Activated CD4-positive, alpha-beta T cell treated with anti-CD3 and anti-CD28 coated beads, Interleukin-2, amount 10 ng/mL, durations not matched to agents 7 days and 5 days (primary cell): ENCODE measurements around the gene DCC. TPM values are rescaled to one million over a fixed set of nuclear protein-coding genes. Genes with fewer than 3 reads are reported as not detected.

Experiments
- CTCF ChIA-PET: fragments of 350-600 bp; sonication (Branson Sonifier 250); formaldehyde crosslinking; loops from one replicate; lab custom pipeline; 2021; ENCODE audit warnings: antibody characterized with exemption; lab: Charles Lee
- POLR2A ChIA-PET: fragments of 350-600 bp; sonication (Branson Sonifier 250); formaldehyde crosslinking; loops from one replicate; lab custom pipeline; 2021; ENCODE audit warnings: antibody characterized with exemption; lab: Charles Lee
- DNase-seq: peaks from one replicate; pipeline ENCODE4 v3.0.0-alpha.2; 2020
- H3K27ac Mint-ChIP-seq: one replicate; pipeline ENCODE4 v1.8.0; 2021; ENCODE audit warnings: mild to moderate bottlenecking, moderate library complexity, mixed read lengths
- H3K27me3 Mint-ChIP-seq: one replicate; pipeline ENCODE4 v1.8.0; 2021; ENCODE audit warnings: mixed read lengths
- H3K36me3 Mint-ChIP-seq: one replicate; pipeline ENCODE4 v1.8.0; 2021; ENCODE audit warnings: low read depth, mixed read lengths
- H3K4me1 Mint-ChIP-seq: one replicate; pipeline ENCODE4 v1.8.0; 2021; ENCODE audit warnings: mixed read lengths
- H3K4me3 Mint-ChIP-seq: one replicate; pipeline ENCODE4 v1.8.0; 2021; ENCODE audit warnings: mild to moderate bottlenecking, moderate library complexity, mixed read lengths
- H3K9me3 Mint-ChIP-seq: one replicate; pipeline ENCODE4 v1.8.0; 2021; ENCODE audit warnings: mixed read lengths
- total RNA-seq, 2 experiments: library from RNA; stranded (reverse); gene quantifications; one replicate each; pipeline ENCODE4 v1.2.3, GENCODE V29; 2021

DCC gene
- total RNA-seq, 2 experiments from 2014 or later = not detected

GRCh38 chr18:53169346-53169745, 829.3 kb downstream of the DCC start:
- Mint-ChIP-seq H3K9me3 (peaks cover 3% of the 10 kb centered on the region), H3K27me3 (no peaks in the 10 kb centered on the region), H3K4me3 (no peak overlapping the region), H3K36me3 (no peaks in the 10 kb centered on the region), H3K4me1 (no peaks in the 10 kb centered on the region), H3K27ac (no peak overlapping the region)
- POLR2A ChIA-PET = no interaction called here
- CTCF ChIA-PET = no interaction called here
- DNase-seq = no peak

GRCh38 chr18:53191634-53192033, 851.6 kb downstream of the DCC start:
- ChIA-PET CTCF (no interaction called here), POLR2A (no interaction called here)
- no peak overlapping the region for H3K27ac Mint-ChIP-seq
- H3K9me3 Mint-ChIP-seq = peaks cover 5% of the 10 kb centered on the region
- no peak for DNase-seq
- H3K4me3 Mint-ChIP-seq = no peak overlapping the region
- H3K36me3 Mint-ChIP-seq = no peaks in the 10 kb centered on the region
- no peaks in the 10 kb centered on the region for H3K27me3 Mint-ChIP-seq
- H3K4me1 Mint-ChIP-seq = no peaks in the 10 kb centered on the region

GRCh38 chr18:53193870-53194269, 853.9 kb downstream of the DCC start:
- no peak for DNase-seq
- H3K27me3 Mint-ChIP-seq = no peaks in the 10 kb centered on the region
- POLR2A ChIA-PET = no interaction called here
- H3K4me3 Mint-ChIP-seq = no peak overlapping the region
- peaks cover 5% of the 10 kb centered on the region for H3K9me3 Mint-ChIP-seq
- CTCF ChIA-PET = no interaction called here
- H3K36me3 Mint-ChIP-seq = no peaks in the 10 kb centered on the region
- no peaks in the 10 kb centered on the region for H3K4me1 Mint-ChIP-seq
- no peak overlapping the region for H3K27ac Mint-ChIP-seq

GRCh38 chr18:53219853-53220252, 879.9 kb downstream of the DCC start:
- Mint-ChIP-seq H3K27ac (no peak overlapping the region), H3K36me3 (no peaks in the 10 kb centered on the region), H3K4me3 (no peak overlapping the region), H3K9me3 (no peaks in the 10 kb centered on the region), H3K4me1 (no peaks in the 10 kb centered on the region), H3K27me3 (no peaks in the 10 kb centered on the region)
- ChIA-PET POLR2A (no interaction called here), CTCF (no interaction called here)
- DNase-seq = no peak

- Mint-ChIP-seq H3K4me3 (no peak overlapping the region), H3K4me1 (no peaks in the 10 kb centered on the region), H3K27ac (no peak overlapping the region), H3K27me3 (no peaks in the 10 kb centered on the region), H3K36me3 (no peaks in the 10 kb centered on the region), H3K9me3 (no peaks in the 10 kb centered on the region)
- POLR2A ChIA-PET = no interaction called here
- DNase-seq = no peak
- CTCF ChIA-PET = no interaction called here
Observed at GRCh38 chr18:53224128-53224778, 884.3 kb downstream of the DCC start.

- Mint-ChIP-seq H3K9me3 (no peaks in the 10 kb centered on the region), H3K36me3 (no peaks in the 10 kb centered on the region), H3K4me3 (no peak overlapping the region), H3K27me3 (no peaks in the 10 kb centered on the region), H3K27ac (no peak overlapping the region), H3K4me1 (no peaks in the 10 kb centered on the region)
- DNase-seq = no peak
- ChIA-PET POLR2A (no interaction called here), CTCF (no interaction called here)
Observed at GRCh38 chr18:53225567-53226325, 885.7 kb downstream of the DCC start.

GRCh38 chr18:53234610-53235009, 894.6 kb downstream of the DCC start:
- Mint-ChIP-seq H3K9me3 (no peaks in the 10 kb centered on the region), H3K4me1 (no peaks in the 10 kb centered on the region), H3K36me3 (no peaks in the 10 kb centered on the region), H3K27me3 (no peaks in the 10 kb centered on the region), H3K4me3 (no peak overlapping the region), H3K27ac (no peak overlapping the region)
- CTCF ChIA-PET = no interaction called here
- no peak for DNase-seq
- POLR2A ChIA-PET = no interaction called here

- Mint-ChIP-seq H3K27ac (no peak overlapping the region), H3K4me1 (no peaks in the 10 kb centered on the region), H3K27me3 (no peaks in the 10 kb centered on the region), H3K4me3 (no peak overlapping the region), H3K9me3 (no peaks in the 10 kb centered on the region), H3K36me3 (no peaks in the 10 kb centered on the region)
- no peak for DNase-seq
- POLR2A ChIA-PET = no interaction called here
- CTCF ChIA-PET = no interaction called here
Observed at GRCh38 chr18:53241161-53241560, 901.2 kb downstream of the DCC start.

- H3K27me3 Mint-ChIP-seq = no peaks in the 10 kb centered on the region
- no peak for DNase-seq
- no peaks in the 10 kb centered on the region for H3K36me3 Mint-ChIP-seq
- ChIA-PET CTCF (no interaction called here), POLR2A (no interaction called here)
- no peak overlapping the region for H3K4me3 Mint-ChIP-seq
- H3K9me3 Mint-ChIP-seq = no peaks in the 10 kb centered on the region
- H3K27ac Mint-ChIP-seq = no peak overlapping the region
- H3K4me1 Mint-ChIP-seq = no peaks in the 10 kb centered on the region
Observed at GRCh38 chr18:53253789-53254188, 913.8 kb downstream of the DCC start.

GRCh38 chr18:53254265-53254664, 914.3 kb downstream of the DCC start:
- POLR2A ChIA-PET = no interaction called here
- no peak overlapping the region for H3K27ac Mint-ChIP-seq
- DNase-seq = no peak
- H3K27me3 Mint-ChIP-seq = no peaks in the 10 kb centered on the region
- no peak overlapping the region for H3K4me3 Mint-ChIP-seq
- no peaks in the 10 kb centered on the region for H3K36me3 Mint-ChIP-seq
- H3K9me3 Mint-ChIP-seq = no peaks in the 10 kb centered on the region
- no peaks in the 10 kb centered on the region for H3K4me1 Mint-ChIP-seq
- CTCF ChIA-PET = no interaction called here

- no peak overlapping the region for H3K4me3 Mint-ChIP-seq
- ChIA-PET POLR2A (no interaction called here), CTCF (no interaction called here)
- no peak overlapping the region for H3K27ac Mint-ChIP-seq
- peaks cover 6% of the 10 kb centered on the region for H3K9me3 Mint-ChIP-seq
- no peaks in the 10 kb centered on the region for H3K4me1 Mint-ChIP-seq
- no peaks in the 10 kb centered on the region for H3K36me3 Mint-ChIP-seq
- H3K27me3 Mint-ChIP-seq = no peaks in the 10 kb centered on the region
- no peak for DNase-seq
Observed at GRCh38 chr18:53261241-53261640, 921.2 kb downstream of the DCC start.

GRCh38 chr18:53266850-53267249, 926.9 kb downstream of the DCC start:
- Mint-ChIP-seq H3K36me3 (no peaks in the 10 kb centered on the region), H3K9me3 (peaks cover 9% of the 10 kb centered on the region), H3K4me1 (no peaks in the 10 kb centered on the region), H3K27ac (no peak overlapping the region), H3K4me3 (no peak overlapping the region), H3K27me3 (no peaks in the 10 kb centered on the region)
- ChIA-PET POLR2A (no interaction called here), CTCF (no interaction called here)
- no peak for DNase-seq

- Mint-ChIP-seq H3K27ac (no peak overlapping the region), H3K36me3 (no peaks in the 10 kb centered on the region), H3K27me3 (no peaks in the 10 kb centered on the region), H3K9me3 (peaks cover 9% of the 10 kb centered on the region), H3K4me1 (no peaks in the 10 kb centered on the region), H3K4me3 (no peak overlapping the region)
- DNase-seq = no peak
- ChIA-PET CTCF (no interaction called here), POLR2A (no interaction called here)
Observed at GRCh38 chr18:53268455-53268854, 928.5 kb downstream of the DCC start.

- no peaks in the 10 kb centered on the region for H3K27me3 Mint-ChIP-seq
- ChIA-PET POLR2A (no interaction called here), CTCF (no interaction called here)
- H3K36me3 Mint-ChIP-seq = no peaks in the 10 kb centered on the region
- no peaks in the 10 kb centered on the region for H3K4me1 Mint-ChIP-seq
- DNase-seq = no peak
- no peak overlapping the region for H3K27ac Mint-ChIP-seq
- H3K9me3 Mint-ChIP-seq = no peaks in the 10 kb centered on the region
- H3K4me3 Mint-ChIP-seq = no peak overlapping the region
Observed at GRCh38 chr18:53281406-53281805, 941.4 kb downstream of the DCC start.
